ENCODE results near the gene MED27.

MED27 gene

DNA sequence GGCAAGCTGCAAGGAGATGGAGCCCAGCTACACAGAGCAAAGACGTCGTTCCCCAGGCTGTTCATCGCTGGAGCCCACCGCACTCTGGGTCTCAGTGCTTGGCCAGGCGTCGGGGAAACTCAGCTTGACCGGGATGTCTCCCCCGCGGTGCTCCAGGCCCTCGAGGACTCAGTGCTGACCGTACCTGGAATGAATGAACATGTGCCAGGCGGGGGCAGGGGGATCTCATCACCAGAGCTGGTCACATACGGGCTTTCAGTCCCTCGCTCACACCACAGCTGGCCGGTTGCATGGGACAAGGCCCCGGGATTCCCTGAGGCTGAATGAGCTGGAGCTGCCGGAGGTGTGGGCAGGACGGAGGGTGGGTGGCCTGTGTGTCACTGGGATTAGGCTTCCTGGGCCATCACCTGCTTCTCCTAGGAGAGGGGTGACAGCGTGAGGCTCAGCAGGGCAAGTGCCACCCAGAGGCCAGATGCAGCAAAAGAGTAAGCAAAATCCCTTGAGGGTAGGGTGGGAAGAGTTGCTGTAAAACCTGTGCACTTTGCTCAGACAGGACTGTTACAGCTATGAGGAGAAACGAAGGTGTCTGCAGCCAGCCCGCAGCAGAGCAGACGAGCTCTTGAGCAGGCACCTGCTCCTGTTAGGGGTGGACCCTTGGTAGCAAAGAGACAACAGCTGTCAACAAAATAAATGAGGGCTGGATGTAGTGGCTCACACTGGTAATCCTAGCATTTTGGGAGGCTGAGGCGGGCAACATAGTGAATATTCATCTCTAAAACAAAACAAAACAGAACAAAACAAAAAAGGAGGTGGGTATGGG, 269.1 kb downstream of the MED27 start:
- Histone ChIP-seq H3K4me1 (ENCODE audit: control insufficient read depth, insufficient read depth, low read length) (peaks cover 34% of the 10 kb centered on the region), H3K4me3 (ENCODE audit: insufficient read depth, low read depth, low read length) (no peak overlapping the region), H3K9me3 (ENCODE audit: control insufficient read depth, low read length) (no peaks in the 10 kb centered on the region), H3K36me3 (ENCODE audit: control insufficient read depth, insufficient read depth, low read length) (no peaks in the 10 kb centered on the region), H3K27me3 (ENCODE audit: control insufficient read depth, insufficient read depth, low read length, poor library complexity, severe bottlenecking) (no peaks in the 10 kb centered on the region), H3K27ac (ENCODE audit: insufficient read depth, low read depth, low read length, poor library complexity, severe bottlenecking) (no peak overlapping the region)
- WGBS, 2 experiments, result 85% methylated on average over 23 of the region's 23 CpGs
